ENCODE results near the gene LMNA.
"Not testable (repeated sequence)": the region's sequence is repeated elsewhere in the genome, so short reads cannot be mapped to it uniquely, and the experiment has no call there.

The LMNA gene

DNA sequence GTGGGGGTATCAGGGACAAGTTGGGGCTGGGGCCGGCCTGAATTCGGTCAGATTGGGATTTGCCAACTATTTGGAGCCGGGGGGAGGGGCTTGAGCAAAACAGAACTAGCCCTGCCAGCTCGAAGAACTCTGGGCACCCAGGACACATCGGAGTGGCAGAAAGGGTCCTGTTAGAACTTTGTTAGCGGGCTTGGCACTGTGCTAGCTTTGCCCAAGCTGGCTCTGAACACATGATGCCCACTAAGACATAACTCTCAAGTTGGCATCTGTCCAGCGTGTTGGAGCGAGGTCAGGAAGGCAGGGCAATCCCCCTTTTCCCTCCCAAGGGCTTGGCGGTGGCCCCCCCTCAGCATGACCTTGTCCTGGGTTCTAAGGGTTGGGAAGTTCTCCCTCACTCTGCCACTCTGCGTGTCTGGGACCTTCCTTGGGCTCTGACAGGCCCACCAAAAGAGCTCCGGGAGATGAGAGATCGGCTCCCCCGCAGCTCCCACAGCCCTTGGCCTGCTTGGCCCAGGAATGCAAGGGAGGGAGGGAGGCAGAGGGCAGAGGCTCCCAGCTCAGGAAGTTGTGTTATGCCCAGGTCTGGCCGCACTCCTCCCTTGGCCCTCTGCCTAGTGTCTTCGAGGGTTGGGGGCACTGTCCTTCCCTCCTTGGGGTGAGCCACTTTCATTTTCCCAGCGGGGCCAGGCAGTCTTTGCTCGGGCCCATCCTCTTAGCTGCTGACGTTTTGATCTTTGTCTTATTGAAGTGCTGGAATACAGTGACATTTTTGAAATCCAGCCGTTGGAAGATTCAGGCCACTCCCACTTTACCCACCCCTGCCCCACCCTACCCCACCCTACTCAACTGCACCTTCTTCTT, 1.2 kb downstream of the LMNA start:
- H3K4me1 ChIP-seq (ENCODE audit: insufficient read depth, low read length) = peaks cover 29% of the 10 kb centered on the region
- H3K27me3 ChIP-seq (ENCODE audit: insufficient read depth, low read length) = no peaks in the 10 kb centered on the region
- H3K36me3 ChIP-seq (ENCODE audit: insufficient read depth, low read length) = peaks cover 22% of the 10 kb centered on the region
- H3K9me3 ChIP-seq (ENCODE audit: low read length) = no peaks in the 10 kb centered on the region
- no peak overlapping the region for H3K4me3 ChIP-seq (ENCODE audit: low read length)
- no peak overlapping the region for H2AFZ ChIP-seq (ENCODE audit: low read depth, low read length)

DNA sequence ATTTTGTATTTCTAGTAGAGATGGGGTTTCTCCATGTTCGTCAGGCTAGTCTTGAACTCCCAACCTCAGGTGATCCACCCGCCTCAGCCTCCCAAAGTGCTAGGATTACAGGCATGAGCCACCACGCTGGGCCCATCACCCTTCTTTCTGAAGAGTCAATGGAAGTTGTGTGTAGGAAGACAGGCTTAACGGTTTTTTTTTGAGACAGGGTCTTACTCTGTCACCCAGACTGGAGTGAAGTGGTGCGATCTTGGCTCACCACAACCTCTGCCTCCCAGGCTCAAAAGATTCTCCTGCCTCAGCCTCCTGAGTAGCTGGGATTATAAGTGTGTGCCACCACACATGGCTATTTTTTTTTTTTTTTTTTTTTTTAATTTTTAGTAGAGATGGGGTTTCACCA, 2.2 kb downstream of the LMNA start:
- Histone ChIP-seq H3K4me1 (ENCODE audit: insufficient read depth, low read length) (peaks cover 34% of the 10 kb centered on the region), H3K36me3 (ENCODE audit: insufficient read depth, low read length) (peaks cover 27% of the 10 kb centered on the region)
- H3K27me3 ChIP-seq (ENCODE audit: insufficient read depth, low read length); H3K4me3 ChIP-seq (ENCODE audit: low read length); H2AFZ ChIP-seq (ENCODE audit: low read depth, low read length); H3K9me3 ChIP-seq (ENCODE audit: low read length): not testable (repeated sequence)

DNA sequence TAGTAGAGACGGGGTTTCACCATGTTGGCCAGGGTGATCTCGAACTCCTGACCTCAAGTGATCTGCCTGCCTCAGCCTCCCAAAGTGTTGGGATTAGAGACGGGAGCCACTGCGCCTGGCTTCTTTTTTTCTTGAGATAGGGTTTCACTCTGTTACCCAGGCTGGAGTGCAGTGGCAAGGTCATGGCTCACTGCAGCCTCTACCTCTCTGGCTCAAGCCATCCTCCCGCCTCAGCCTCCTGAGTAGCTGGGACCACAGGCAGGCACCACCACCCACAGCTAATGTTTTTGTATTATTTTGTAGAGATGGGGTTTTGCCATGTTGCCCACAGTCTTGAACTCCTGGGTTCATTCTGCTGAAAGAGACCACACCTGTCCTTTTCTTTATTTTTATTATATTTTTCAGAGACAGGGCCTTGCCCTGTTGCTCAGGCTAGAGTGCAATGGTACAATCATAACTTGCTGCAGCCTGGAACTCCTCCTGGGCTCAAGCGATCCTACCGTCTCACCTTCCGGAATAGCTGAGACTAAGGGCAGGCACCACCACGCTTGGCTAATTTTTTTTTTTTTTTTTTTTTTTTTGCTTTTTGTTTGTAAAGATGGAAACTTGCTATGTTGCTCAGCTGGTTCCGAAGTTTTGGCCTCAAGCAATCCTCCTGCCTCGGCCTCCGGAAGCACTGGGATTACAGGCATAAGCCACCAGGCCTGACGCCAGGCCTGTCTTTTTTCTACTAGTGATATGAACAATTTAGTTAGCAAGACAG, 3.1 kb downstream of the LMNA start:
- Histone ChIP-seq H3K4me3 (ENCODE audit: low read length) (no peak overlapping the region), H3K4me1 (ENCODE audit: insufficient read depth, low read length) (peaks cover 37% of the 10 kb centered on the region)

DNA sequence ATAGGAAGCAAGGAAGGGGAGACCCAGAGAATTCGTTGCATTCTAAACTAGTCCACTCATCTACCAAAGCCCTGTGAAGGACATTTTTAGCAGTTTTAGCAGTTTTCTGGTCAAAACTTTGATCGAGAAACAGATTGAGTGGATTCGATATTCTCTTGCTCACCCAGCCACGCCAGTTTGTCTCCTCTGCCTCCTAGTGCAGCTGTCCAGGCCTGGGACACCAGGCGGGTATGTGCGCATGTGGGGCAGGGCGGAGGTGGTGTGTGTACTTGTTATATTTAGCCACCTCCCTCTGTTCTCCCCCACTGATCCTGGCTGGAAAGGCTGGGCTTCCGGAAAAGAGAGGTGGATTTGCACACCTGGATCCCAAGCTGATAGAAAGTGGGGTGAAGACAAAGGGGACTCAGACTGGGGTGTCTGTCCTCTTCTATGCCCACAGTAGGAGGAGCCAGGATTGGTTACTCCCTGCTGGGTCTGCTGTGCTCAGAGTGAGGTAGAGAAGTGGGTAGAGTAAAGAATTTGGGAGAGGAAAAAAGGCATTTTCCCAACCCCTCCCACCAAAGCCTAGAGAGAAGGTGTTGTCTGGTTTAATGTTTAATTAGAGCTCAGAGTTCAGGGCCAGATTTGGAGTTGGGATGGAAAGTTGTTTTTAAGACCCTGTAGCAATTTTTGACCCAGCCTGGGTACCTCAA, 3.8 kb downstream of the LMNA start:
- no peak overlapping the region for H3K4me3 ChIP-seq (ENCODE audit: low read length)
- peaks cover 30% of the 10 kb centered on the region for H3K36me3 ChIP-seq (ENCODE audit: insufficient read depth, low read length)
- H3K9me3 ChIP-seq (ENCODE audit: low read length) = no peaks in the 10 kb centered on the region
- peaks cover 40% of the 10 kb centered on the region for H3K4me1 ChIP-seq (ENCODE audit: insufficient read depth, low read length)
- H3K27me3 ChIP-seq (ENCODE audit: insufficient read depth, low read length) = no peaks in the 10 kb centered on the region
- H2AFZ ChIP-seq (ENCODE audit: low read depth, low read length) = no peak overlapping the region

More for the DNA sequence above, 3.1 kb downstream of the LMNA start:
- H3K36me3 ChIP-seq (ENCODE audit: insufficient read depth, low read length) = peaks cover 30% of the 10 kb centered on the region
- no peaks in the 10 kb centered on the region for H3K27me3 ChIP-seq (ENCODE audit: insufficient read depth, low read length)
- H2AFZ ChIP-seq (ENCODE audit: low read depth, low read length) = no peak overlapping the region
- no peaks in the 10 kb centered on the region for H3K9me3 ChIP-seq (ENCODE audit: low read length)

DNA sequence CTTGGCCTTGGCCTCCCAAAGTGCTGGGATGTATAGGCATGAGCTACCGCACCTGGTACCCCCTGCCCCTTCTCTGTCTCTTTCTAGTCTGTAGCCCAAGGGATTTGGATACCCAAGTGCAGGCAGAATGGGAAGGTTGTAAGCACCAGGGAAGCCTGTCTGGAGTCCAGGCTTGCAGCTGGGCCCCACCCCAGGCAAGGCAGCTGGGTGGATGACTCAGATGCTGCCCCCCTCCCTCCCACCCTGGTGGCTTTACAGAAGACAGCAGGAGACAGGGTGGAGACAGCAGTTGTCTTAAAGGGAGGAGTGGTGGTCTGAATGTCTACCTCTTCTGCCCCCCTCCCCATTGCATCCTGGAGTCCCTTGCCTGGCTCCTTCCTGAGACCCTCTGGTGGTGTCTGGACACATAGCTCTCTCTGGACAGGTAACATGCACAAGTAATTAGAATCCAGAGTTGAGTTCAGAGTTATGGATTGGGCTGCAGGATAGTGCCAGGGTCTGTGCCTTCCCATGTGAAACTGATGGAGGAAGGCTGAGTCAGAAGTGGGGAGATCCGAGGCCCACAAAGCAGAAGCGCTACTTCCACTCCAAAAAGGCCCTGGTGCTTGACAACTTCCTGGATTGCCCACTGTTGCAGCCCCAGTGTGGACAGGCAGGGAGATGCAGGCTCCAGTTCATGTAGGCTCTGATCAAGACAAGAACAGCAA, 5.1 kb downstream of the LMNA start:
- Histone ChIP-seq H3K4me3 (ENCODE audit: low read length) (no peak overlapping the region), H3K4me1 (ENCODE audit: insufficient read depth, low read length) (peaks cover 35% of the 10 kb centered on the region), H3K9me3 (ENCODE audit: low read length) (no peaks in the 10 kb centered on the region), H3K36me3 (ENCODE audit: insufficient read depth, low read length) (peaks cover 30% of the 10 kb centered on the region), H3K27me3 (ENCODE audit: insufficient read depth, low read length) (no peaks in the 10 kb centered on the region), H2AFZ (ENCODE audit: low read depth, low read length) (no peak overlapping the region)

DNA sequence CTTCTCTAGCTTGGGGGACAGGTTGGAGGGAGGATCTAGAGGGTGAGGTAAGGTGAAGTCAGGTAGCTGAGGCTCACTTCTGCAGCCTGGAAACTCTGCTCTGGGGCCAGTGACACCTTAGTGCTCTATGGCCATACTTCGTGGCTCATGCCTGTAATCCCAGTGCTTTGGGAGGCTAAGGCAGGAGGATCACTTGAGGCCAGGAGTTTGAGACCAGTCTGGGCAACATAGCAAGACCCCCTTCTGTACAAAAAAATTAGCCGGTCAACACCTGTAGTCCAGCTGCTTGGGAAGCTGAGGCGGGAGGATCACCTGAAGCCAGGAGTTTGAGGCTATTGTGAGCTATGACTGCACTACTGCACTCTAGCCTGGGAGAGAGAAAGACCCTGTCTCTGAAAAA, 5.8 kb downstream of the LMNA start:
- Histone ChIP-seq H3K36me3 (ENCODE audit: insufficient read depth, low read length) (peaks cover 25% of the 10 kb centered on the region), H2AFZ (ENCODE audit: low read depth, low read length) (no peak overlapping the region), H3K4me3 (ENCODE audit: low read length) (no peak overlapping the region), H3K27me3 (ENCODE audit: insufficient read depth, low read length) (no peaks in the 10 kb centered on the region), H3K4me1 (ENCODE audit: insufficient read depth, low read length) (peaks cover 33% of the 10 kb centered on the region), H3K9me3 (ENCODE audit: low read length) (no peaks in the 10 kb centered on the region)

DNA sequence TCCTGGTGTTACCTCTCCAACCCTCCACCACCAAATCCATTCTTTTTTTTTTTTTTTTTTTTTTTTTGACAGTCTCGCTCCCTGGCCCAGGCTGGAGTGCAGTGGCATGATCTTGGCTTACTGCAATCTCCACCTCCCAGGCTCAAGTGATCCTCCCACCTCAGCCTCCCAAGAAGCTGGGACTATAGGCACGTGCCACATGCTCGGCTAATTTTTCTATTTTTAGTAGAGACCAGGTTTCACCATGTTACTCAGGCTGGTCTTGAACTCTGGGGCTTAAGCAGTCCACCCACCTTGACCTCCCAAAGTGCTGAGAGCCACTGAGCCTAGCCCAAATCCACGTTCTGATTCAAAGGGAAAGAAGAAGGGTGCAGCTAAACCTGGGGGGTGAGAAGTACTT, 6.5 kb downstream of the LMNA start:
- H3K4me3 ChIP-seq (ENCODE audit: low read length) = not testable (repeated sequence)
- peaks cover 26% of the 10 kb centered on the region for H3K4me1 ChIP-seq (ENCODE audit: insufficient read depth, low read length)

GRCh38 chr1:156121457-156121856, 6.9 kb downstream of the LMNA start:
- H3K4me3 ChIP-seq (ENCODE audit: low read length) = no peak overlapping the region
- peaks cover 18% of the 10 kb centered on the region for H3K36me3 ChIP-seq (ENCODE audit: insufficient read depth, low read length)
- H3K27me3 ChIP-seq (ENCODE audit: insufficient read depth, low read length) = no peaks in the 10 kb centered on the region
- peaks cover 26% of the 10 kb centered on the region for H3K4me1 ChIP-seq (ENCODE audit: insufficient read depth, low read length)
- H2AFZ ChIP-seq (ENCODE audit: low read depth, low read length) = no peak overlapping the region
- H3K9me3 ChIP-seq (ENCODE audit: low read length) = no peaks in the 10 kb centered on the region

More for the DNA sequence above, 6.5 kb downstream of the LMNA start:
- not testable (repeated sequence) for H2AFZ ChIP-seq (ENCODE audit: low read depth, low read length); H3K27me3 ChIP-seq (ENCODE audit: insufficient read depth, low read length); H3K9me3 ChIP-seq (ENCODE audit: low read length)
- H3K36me3 ChIP-seq (ENCODE audit: insufficient read depth, low read length) = peaks cover 19% of the 10 kb centered on the region

DNA sequence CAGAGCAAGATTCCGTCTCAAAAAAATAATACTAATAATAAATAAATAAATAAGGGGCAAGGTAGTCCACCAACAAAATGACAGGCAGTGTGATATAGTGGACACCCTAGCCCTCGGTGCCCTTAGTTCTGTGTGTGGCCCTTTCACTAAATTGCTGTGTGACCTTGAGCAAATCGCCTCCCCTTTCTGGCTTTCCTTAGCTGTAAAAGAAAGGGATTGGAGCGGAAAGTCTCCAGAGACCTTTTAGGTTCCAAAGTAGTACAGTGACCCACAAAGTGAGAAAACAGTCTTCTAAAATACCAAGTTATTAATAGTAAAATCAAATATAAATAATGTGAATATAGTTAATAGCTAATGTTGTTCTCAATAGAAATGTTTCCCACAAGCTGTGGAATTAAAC, 7.6 kb downstream of the LMNA start:
- H3K4me1 ChIP-seq (ENCODE audit: insufficient read depth, low read length) = peaks cover 26% of the 10 kb centered on the region
- no peak overlapping the region for H3K4me3 ChIP-seq (ENCODE audit: low read length)
- H3K27me3 ChIP-seq (ENCODE audit: insufficient read depth, low read length) = no peaks in the 10 kb centered on the region
- peaks cover 18% of the 10 kb centered on the region for H3K36me3 ChIP-seq (ENCODE audit: insufficient read depth, low read length)
- no peaks in the 10 kb centered on the region for H3K9me3 ChIP-seq (ENCODE audit: low read length)
- no peak overlapping the region for H2AFZ ChIP-seq (ENCODE audit: low read depth, low read length)

- Histone ChIP-seq H3K36me3 (ENCODE audit: insufficient read depth, low read length) (peaks cover 18% of the 10 kb centered on the region), H3K9me3 (ENCODE audit: low read length) (no peaks in the 10 kb centered on the region), H3K4me3 (ENCODE audit: low read length) (no peak overlapping the region), H3K4me1 (ENCODE audit: insufficient read depth, low read length) (peaks cover 26% of the 10 kb centered on the region), H2AFZ (ENCODE audit: low read depth, low read length) (no peak overlapping the region), H3K27me3 (ENCODE audit: insufficient read depth, low read length) (no peaks in the 10 kb centered on the region)
Measured at GRCh38 chr1:156122519-156123355, 8.2 kb downstream of the LMNA start.

DNA sequence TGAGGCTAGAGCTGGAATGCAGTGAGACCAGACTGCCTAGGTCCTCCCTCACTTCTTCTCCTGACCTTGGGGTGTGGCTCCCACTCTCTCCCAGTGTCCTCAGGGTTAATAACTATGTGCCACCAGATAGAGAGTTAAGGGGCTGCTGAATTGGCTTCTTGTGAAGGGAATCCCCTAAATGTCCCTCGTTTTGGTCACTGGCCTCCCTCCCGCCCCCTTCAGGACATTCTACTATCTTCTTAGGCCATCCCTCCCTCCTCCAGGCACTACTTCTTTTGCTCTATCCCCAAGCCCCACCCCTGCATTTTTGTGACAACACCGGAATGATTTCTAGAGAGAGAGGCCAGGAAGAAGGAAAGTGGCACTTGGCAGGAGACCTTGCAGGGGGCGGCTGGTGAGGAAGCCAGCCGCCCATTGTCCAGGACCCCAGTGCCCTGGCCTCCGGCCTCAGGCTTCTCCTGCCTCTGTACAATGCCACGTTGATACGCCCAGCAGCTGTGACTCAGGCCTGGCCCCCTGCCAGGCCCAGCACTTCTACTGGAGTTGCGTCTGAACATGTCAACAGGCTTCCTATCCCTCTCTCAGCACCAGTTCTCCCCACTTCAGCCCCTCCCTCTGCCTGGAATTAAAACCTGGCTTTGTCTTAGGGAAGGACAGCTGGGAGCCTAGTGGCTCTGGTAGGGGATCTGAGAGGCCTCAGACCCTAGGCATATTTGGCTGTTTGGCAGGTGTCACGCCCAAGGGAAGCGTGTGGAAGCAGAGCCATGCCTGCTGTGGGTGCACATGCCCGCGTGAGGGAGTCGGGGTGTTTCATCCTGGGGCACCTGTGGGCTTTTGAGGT, 9.1 kb downstream of the LMNA start:
- Histone ChIP-seq H3K9me3 (ENCODE audit: low read length) (no peaks in the 10 kb centered on the region), H3K4me3 (ENCODE audit: low read length) (no peak overlapping the region), H2AFZ (ENCODE audit: low read depth, low read length) (no peak overlapping the region), H3K36me3 (ENCODE audit: insufficient read depth, low read length) (peaks cover 18% of the 10 kb centered on the region), H3K27me3 (ENCODE audit: insufficient read depth, low read length) (no peaks in the 10 kb centered on the region), H3K4me1 (ENCODE audit: insufficient read depth, low read length) (peaks cover 32% of the 10 kb centered on the region)
